Measurements from ENCODE around the gene NANOS3. TPM values are rescaled to one million over a fixed set of nuclear protein-coding genes. Genes with fewer than 3 reads are reported as not detected.

NANOS3 gene
- total and polyA plus RNA-seq, 2 of the 13 experiments (the other 11 are each of a cell fraction or from before 2014, with no cell fraction given), result 0.21 TPM; not detected in 1

- no peak overlapping the region for H3K4me3 ChIP-seq (replicated peaks in 1 of 3; ENCODE audit: insufficient read depth in 1 of 3, low read depth in 2 of 3, low read length in 3 of 3)
- in situ Hi-C loops (cut with HindIII; ENCODE audit: extremely low pct_ligation_motif_present, low pct_unique_long_range_greater_than_20kb) (loop anchor here (25.0 kb wide), 1 partner anchor 519 kb away; the partner anchor contains the start of gene DDX39A), intact Hi-C loops (cut with micrococcal nuclease; ENCODE audit: unreplicated experiment) (no loop called here)
- 87% methylated on average over 9 of the region's 9 CpGs for WGBS (ENCODE audit: low lambda C conversion rate)
- POLR2A ChIA-PET, result no interaction called here
- no peak overlapping the region for H2AFZ ChIP-seq (ENCODE audit: low read length)
- DNase-seq (ENCODE audit: low spot score) (no peak), FAIRE-seq (no peak), ATAC-seq (no peak)
- no peaks in the 10 kb centered on the region for H3K27me3 ChIP-seq (ENCODE audit: control insufficient read depth in 1 of 2, insufficient read depth in 2 of 2, low read length in 2 of 2)
- no peaks in the 10 kb centered on the region for H3K36me3 ChIP-seq (replicated peaks in 1 of 2; ENCODE audit: control insufficient read depth in 1 of 2, insufficient read depth in 2 of 2, low read length in 2 of 2)
- no peaks in the 10 kb centered on the region for H3K79me2 ChIP-seq (ENCODE audit: insufficient read depth, low read length)
- no TSS peak for BruUV-seq (replicated peaks)
- H3K4me2 ChIP-seq (ENCODE audit: low read depth, low read length), result no peak overlapping the region
- H3K27ac ChIP-seq (ENCODE audit: extremely low read length, insufficient read depth, low read length), result no peak overlapping the region
- no peaks in the 10 kb centered on the region for H3K9me3 ChIP-seq (ENCODE audit: low read length)
- CTCF ChIA-PET (ENCODE audit: low intra/inter-chr PET ratio, low total read pairs), result no interaction called here
- no peaks in the 10 kb centered on the region for H4K20me1 ChIP-seq (ENCODE audit: insufficient read depth, low read length)
- H3K4me1 ChIP-seq (ENCODE audit: insufficient read depth, low read length), result no peaks in the 10 kb centered on the region
- H3K9ac ChIP-seq (ENCODE audit: insufficient read depth, low read depth, low read length), result no peak overlapping the region
- TF ChIP-seq ZNF407 (CRISPR knock-in tag; IDR thresholded peaks at IDR 0.05; ENCODE audit: not compliant biosample characterization) (no peak), ZNF891 (CRISPR knock-in tag; IDR thresholded peaks at IDR 0.05) (no peak), ZNF446 (CRISPR knock-in tag; IDR thresholded peaks at IDR 0.05) (no peak), ZBTB25 (CRISPR knock-in tag; IDR thresholded peaks at IDR 0.05) (no peak), ZFP41 (CRISPR knock-in tag; IDR thresholded peaks at IDR 0.05; ENCODE audit: borderline replicate concordance) (no peak), DR1 (CRISPR knock-in tag; IDR thresholded peaks at IDR 0.05) (no peak), ATAD3A (CRISPR knock-in tag; IDR thresholded peaks at IDR 0.05) (no peak), ERF (CRISPR knock-in tag; IDR thresholded peaks at IDR 0.05) (no peak), CREB1 (IDR thresholded peaks at IDR 0.05) (no peak), CREB1 (CRISPR knock-in tag; IDR thresholded peaks at IDR 0.05) (no peak), KLF9 (CRISPR knock-in tag; IDR thresholded peaks at IDR 0.05; ENCODE audit: low read depth) (no peak), E2F5 (CRISPR knock-in tag; conservative IDR thresholded peaks at IDR 0.05) (no peak), ZNF317 (CRISPR knock-in tag; IDR thresholded peaks at IDR 0.05) (no peak), GPN1 (CRISPR knock-in tag; IDR thresholded peaks at IDR 0.05; ENCODE audit: borderline replicate concordance) (no peak), ZNF552 (CRISPR knock-in tag; IDR thresholded peaks at IDR 0.05; ENCODE audit: borderline replicate concordance) (no peak), ZNF10 (CRISPR knock-in tag; IDR thresholded peaks at IDR 0.05; ENCODE audit: borderline replicate concordance, low read depth) (no peak), STAT5B (CRISPR knock-in tag; IDR thresholded peaks at IDR 0.05) (no peak), ZFP37 (CRISPR knock-in tag; IDR thresholded peaks at IDR 0.05; ENCODE audit: borderline replicate concordance) (no peak)
Measured at GRCh38 chr19:13892870-13893269, 15.9 kb downstream of the NANOS3 start.

All from HepG2 (cell line).